H1 (cell line): ENCODE results near the gene SRMS.
A peak's percentile ranks its signal among the peaks of the same experiment; 100 is the strongest.

Experiments used
- CEBPB ChIP-seq: IDR thresholded peaks from 2 replicates; pipeline ENCODE4 v1.6.1; 2012; ENCODE audit warnings: low read depth, low read length
- EGR1 ChIP-seq: IDR thresholded peaks from 2 replicates; pipeline ENCODE4 v1.6.1; 2011; ENCODE audit warnings: low read depth, low read length, borderline replicate concordance
- JUN ChIP-seq: IDR thresholded peaks from 2 replicates; pipeline ENCODE4 v1.6.1; 2011; ENCODE audit warnings: low read depth, mild to moderate bottlenecking, improper control_type of control experiment, low read length
- MAFK ChIP-seq: IDR thresholded peaks from 2 replicates; pipeline ENCODE4 v1.6.1; 2012; ENCODE audit warnings: low read depth, mild to moderate bottlenecking, improper control_type of control experiment, low read length
- POLR2A ChIP-seq, 2 experiments: IDR thresholded peaks; 1 replicate in 1 of 2; 2 replicates in 1 of 2; pipeline ENCODE4 v1.6.1; 2011; ENCODE audit warnings: low read depth in 2 of 2, low read length in 2 of 2, mild to moderate bottlenecking in 2 of 2; ENCODE audit errors: control extremely low read depth in 1 of 2
- POLR2AphosphoS5 ChIP-seq: IDR thresholded peaks from 2 replicates; pipeline ENCODE4 v1.6.1; 2011; ENCODE audit warnings: low read depth, low read length
- POU5F1 ChIP-seq: IDR thresholded peaks from 2 replicates; pipeline ENCODE4 v1.6.1; 2011; ENCODE audit warnings: low read depth, mild to moderate bottlenecking, low read length, moderate library complexity
- RAD21 ChIP-seq, 2 experiments: IDR thresholded peaks in 1 of 2; conservative IDR thresholded peaks in 1 of 2; 2 replicates each; pipeline ENCODE4 v1.6.1; 2011; ENCODE audit warnings: low read depth in 2 of 2, low read length in 2 of 2, improper control_type of control experiment in 1 of 2, inconsistent platforms in 1 of 2, mild to moderate bottlenecking in 1 of 2, moderate library complexity in 1 of 2
- SP1 ChIP-seq: IDR thresholded peaks from 2 replicates; pipeline ENCODE4 v1.6.1; 2011; ENCODE audit warnings: low read depth, low read length
- TF ChIP-seq, protein P1 (sequence below), 3 experiments: IDR thresholded peaks; 1 replicate in 2 of 3; 2 replicates in 1 of 3; pipeline versions ENCODE4 v1.5.1 to v1.6.1; 2011; ENCODE audit warnings: low read length in 3 of 3, mild to moderate bottlenecking in 3 of 3, inconsistent platforms in 2 of 3, low read depth in 1 of 3, moderate library complexity in 1 of 3; ENCODE audit not compliant: insufficient read depth in 1 of 3; ENCODE audit errors: control extremely low read depth in 1 of 3

DNA sequence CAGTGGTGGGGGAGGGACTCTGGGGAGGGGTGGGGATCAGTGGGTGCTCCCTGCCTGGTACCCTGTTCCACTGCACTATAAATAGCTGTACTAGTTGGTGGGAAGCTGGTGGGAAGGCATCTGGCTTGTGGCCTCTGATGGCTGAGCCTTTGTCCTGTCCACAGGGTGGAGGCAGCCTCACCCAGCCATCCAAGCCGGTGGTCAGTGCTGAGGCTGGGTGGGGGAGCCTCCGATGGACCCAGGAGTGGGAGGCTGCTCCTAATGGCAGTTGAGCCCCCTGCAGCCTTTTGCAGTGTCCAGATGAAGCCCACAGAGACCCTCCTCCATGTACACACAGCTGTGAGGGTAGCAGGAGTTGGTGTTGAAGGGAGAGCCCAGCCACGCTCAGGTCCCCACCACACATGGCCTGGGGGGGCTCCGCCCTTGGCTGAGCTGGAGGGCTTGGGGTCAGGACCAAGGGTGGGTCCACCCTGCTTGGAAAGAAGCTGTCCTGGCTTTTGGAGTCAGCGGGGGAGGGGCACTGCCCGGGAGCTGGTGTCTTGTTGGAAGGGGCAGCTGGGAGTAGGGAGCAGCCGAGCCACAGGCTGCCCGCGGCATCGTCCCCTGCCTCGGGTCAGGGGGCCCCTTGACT lies 24.5 kb downstream of the SRMS start:
- TF ChIP-seq MAFK (no peak), SP1 (no peak), POLR2AphosphoS5 (peak; percentile 57), EGR1 (no peak), POLR2A (IDR thresholded peaks at IDR 0.05; ENCODE audit: control extremely low read depth in 1 of 2, low read depth in 2 of 2, low read length in 2 of 2) (peak; percentile 15 to 40; a peak in 2 of 3 replicates), RAD21 (IDR thresholded peaks at IDR 0.05 in 1 of 2, conservative IDR thresholded peaks at IDR 0.05 in 1 of 2; ENCODE audit: low read depth in 2 of 2, low read length in 2 of 2) (no peak), POU5F1 (no peak), JUN (no peak), CEBPB (no peak)
- TF ChIP-seq, protein P1, sequence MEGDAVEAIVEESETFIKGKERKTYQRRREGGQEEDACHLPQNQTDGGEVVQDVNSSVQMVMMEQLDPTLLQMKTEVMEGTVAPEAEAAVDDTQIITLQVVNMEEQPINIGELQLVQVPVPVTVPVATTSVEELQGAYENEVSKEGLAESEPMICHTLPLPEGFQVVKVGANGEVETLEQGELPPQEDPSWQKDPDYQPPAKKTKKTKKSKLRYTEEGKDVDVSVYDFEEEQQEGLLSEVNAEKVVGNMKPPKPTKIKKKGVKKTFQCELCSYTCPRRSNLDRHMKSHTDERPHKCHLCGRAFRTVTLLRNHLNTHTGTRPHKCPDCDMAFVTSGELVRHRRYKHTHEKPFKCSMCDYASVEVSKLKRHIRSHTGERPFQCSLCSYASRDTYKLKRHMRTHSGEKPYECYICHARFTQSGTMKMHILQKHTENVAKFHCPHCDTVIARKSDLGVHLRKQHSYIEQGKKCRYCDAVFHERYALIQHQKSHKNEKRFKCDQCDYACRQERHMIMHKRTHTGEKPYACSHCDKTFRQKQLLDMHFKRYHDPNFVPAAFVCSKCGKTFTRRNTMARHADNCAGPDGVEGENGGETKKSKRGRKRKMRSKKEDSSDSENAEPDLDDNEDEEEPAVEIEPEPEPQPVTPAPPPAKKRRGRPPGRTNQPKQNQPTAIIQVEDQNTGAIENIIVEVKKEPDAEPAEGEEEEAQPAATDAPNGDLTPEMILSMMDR (IDR thresholded peaks at IDR 0.05; ENCODE audit: control extremely low read depth in 1 of 3, insufficient read depth in 1 of 3, low read depth in 1 of 3, low read length in 3 of 3) = no peak
